ENCODE data around the gene GMPPA.

GMPPA gene

GRCh38 chr2:219486380-219486959 lies 12.2 kb upstream of the GMPPA start:
- DNase-seq: no peak

GRCh38 chr2:219488149-219488843 lies 10.4 kb upstream of the GMPPA start:
- no peak for DNase-seq

GRCh38 chr2:219488844-219489194 lies 9.9 kb upstream of the GMPPA start:
- DNase-seq: no peak

- DNase-seq: no peak
Measured at GRCh38 chr2:219489315-219489714, 9.4 kb upstream of the GMPPA start.

- no peak for DNase-seq
Measured at GRCh38 chr2:219490186-219490585, 8.5 kb upstream of the GMPPA start.

- DNase-seq: no peak
Measured at GRCh38 chr2:219490600-219491130, 8.0 kb upstream of the GMPPA start.

GRCh38 chr2:219491278-219491963 lies 7.3 kb upstream of the GMPPA start:
- no peak for DNase-seq

GRCh38 chr2:219492575-219492974 lies 6.1 kb upstream of the GMPPA start:
- DNase-seq: no peak

GRCh38 chr2:219493086-219493485 lies 5.6 kb upstream of the GMPPA start:
- no peak for DNase-seq

GRCh38 chr2:219494952-219495530 lies 3.6 kb upstream of the GMPPA start:
- DNase-seq: no peak

GRCh38 chr2:219495531-219496122 lies 3.1 kb upstream of the GMPPA start:
- no peak for DNase-seq

- DNase-seq: no peak
Measured at GRCh38 chr2:219496247-219496824, 2.4 kb upstream of the GMPPA start.

- DNase-seq: no peak
Measured at GRCh38 chr2:219496825-219497494, 1.7 kb upstream of the GMPPA start.

GRCh38 chr2:219497495-219498279 lies 1.0 kb upstream of the GMPPA start:
- peak; percentile 36 for DNase-seq

GRCh38 chr2:219499058-219499307 lies 292 bp downstream of the GMPPA start:
- no peak for DNase-seq

- no peak for DNase-seq
Measured at GRCh38 chr2:219499555-219499954, 864 bp downstream of the GMPPA start.

- no peak for DNase-seq
Measured at GRCh38 chr2:219500135-219500534, 1.4 kb downstream of the GMPPA start.

GRCh38 chr2:219501849-219502248 lies 3.2 kb downstream of the GMPPA start:
- no peak for DNase-seq

GRCh38 chr2:219502618-219503017 lies 3.9 kb downstream of the GMPPA start:
- DNase-seq: no peak

- DNase-seq: no peak
Measured at GRCh38 chr2:219505585-219505984, 6.9 kb downstream of the GMPPA start.

- DNase-seq: no peak
Measured at GRCh38 chr2:219506153-219506801, 7.6 kb downstream of the GMPPA start.
